HG02571 (cell line): ENCODE data around the gene SNED1.

Experiments used
- ATAC-seq: cut with Tn5 transposase; IDR thresholded peaks from one replicate; pipeline ENCODE4 v1.9.1; 2021; ENCODE audit warnings: mild to moderate bottlenecking, moderate library complexity; ENCODE audit not compliant: unreplicated experiment

The SNED1 gene

GRCh38 chr2:240997856-240998705, at the start of gene SNED1:
TSS of gene SNED1 (plus strand) at chr2:240998618. CDS start at chr2:240998838, 220 bp downstream.
- no peak for ATAC-seq

- ATAC-seq, result no peak
Observed at GRCh38 chr2:240948905-240949790, 49.3 kb upstream of the SNED1 start.

GRCh38 chr2:240949791-240950705, 48.4 kb upstream of the SNED1 start:
- no peak for ATAC-seq

- ATAC-seq, result no peak
Observed at GRCh38 chr2:240951045-240951594, 47.3 kb upstream of the SNED1 start.

GRCh38 chr2:240952496-240953246, 45.7 kb upstream of the SNED1 start:
- ATAC-seq, result no peak

GRCh38 chr2:240953426-240954410, 44.7 kb upstream of the SNED1 start:
- ATAC-seq, result no peak

GRCh38 chr2:240954436-240955305, 43.7 kb upstream of the SNED1 start:
- no peak for ATAC-seq

- ATAC-seq, result no peak
Observed at GRCh38 chr2:240955306-240956170, 42.9 kb upstream of the SNED1 start.

GRCh38 chr2:240956171-240956934, 42.1 kb upstream of the SNED1 start:
- no peak for ATAC-seq

- no peak for ATAC-seq
Observed at GRCh38 chr2:240956935-240957655, 41.3 kb upstream of the SNED1 start.

- no peak for ATAC-seq
Observed at GRCh38 chr2:240957656-240958365, 40.6 kb upstream of the SNED1 start.

- no peak for ATAC-seq
Observed at GRCh38 chr2:240958366-240959213, 39.8 kb upstream of the SNED1 start.

GRCh38 chr2:240959214-240959940, 39.0 kb upstream of the SNED1 start:
- no peak for ATAC-seq
